ENCODE measurements around the gene KCNG2.
"Not testable (repeated sequence)": the region's sequence is repeated elsewhere in the genome, so short reads cannot be mapped to it uniquely, and the experiment has no call there.

KCNG2 gene

DNA sequence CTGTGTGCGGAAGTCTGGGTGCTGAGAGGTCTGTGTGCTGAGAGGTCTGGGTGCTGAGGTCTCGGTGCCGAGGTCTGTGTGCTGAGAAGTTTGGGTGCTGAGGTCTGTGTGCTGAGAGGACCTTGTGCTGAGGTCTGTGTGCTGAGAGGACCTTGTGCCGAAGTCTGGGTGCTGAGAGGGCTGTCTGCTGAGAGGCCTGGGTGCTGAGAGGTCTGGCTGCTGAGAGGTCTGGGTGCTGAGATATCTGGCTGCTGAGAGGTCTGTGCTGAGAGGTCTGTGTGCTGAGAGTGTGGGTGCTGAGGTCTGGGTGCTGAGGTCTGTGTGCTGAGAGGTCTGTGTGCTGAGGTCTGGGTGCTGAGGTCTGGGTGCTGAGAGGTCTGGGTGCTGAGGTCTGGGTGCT lies 67.2 kb downstream of the KCNG2 start:
- H3K9ac ChIP-seq (ENCODE audit: low read depth, low read length); H3K36me3 ChIP-seq (ENCODE audit: insufficient read depth, low read length); H3K4me1 ChIP-seq (ENCODE audit: insufficient read depth, low read length); H3K9me3 ChIP-seq (ENCODE audit: control insufficient read depth, insufficient read depth, low read length): not testable (repeated sequence)

GRCh38 chr18:79865951-79866350 lies 68.2 kb downstream of the KCNG2 start:
- H3K4me1 ChIP-seq (ENCODE audit: insufficient read depth, low read length); H3K9me3 ChIP-seq (ENCODE audit: control insufficient read depth, insufficient read depth, low read length); H3K9ac ChIP-seq (ENCODE audit: low read depth, low read length); H3K36me3 ChIP-seq (ENCODE audit: insufficient read depth, low read length): not testable (repeated sequence)

DNA sequence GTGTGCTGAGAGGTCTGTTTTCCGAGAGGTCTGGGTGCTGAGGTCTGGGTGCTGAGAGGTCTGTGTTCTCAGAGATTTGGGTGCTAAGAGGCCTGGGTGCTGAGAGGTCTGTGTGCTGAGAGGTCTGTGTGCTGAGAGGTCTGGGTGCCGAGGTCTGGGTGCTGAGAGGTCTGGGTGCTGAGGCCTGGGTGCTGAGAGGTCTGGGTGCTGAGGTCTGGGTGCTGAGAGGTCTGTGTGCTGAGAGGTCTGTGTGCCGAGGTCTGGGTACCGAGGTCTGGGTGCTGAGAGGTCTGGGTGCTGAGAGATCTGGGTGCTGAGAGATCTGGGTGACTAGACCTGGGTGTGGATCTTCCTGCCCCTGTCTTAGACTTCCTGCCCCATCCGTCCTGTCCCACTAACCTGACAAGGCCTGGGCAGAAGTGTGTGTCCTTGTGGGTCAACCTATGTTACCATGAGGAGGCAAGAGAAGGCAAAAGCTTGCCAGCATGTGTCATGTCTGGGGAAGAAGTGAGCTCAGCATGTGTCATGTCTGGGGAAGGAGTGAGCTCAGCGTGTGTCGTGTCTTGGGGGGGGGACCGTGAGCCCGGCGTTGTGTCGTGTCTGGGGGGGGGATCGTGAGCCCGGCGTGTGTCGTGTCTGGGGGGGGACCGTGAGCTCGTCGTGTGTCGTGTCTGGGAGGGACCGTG lies 69.3 kb downstream of the KCNG2 start:
- no peaks in the 10 kb centered on the region for H3K9me3 ChIP-seq (ENCODE audit: control insufficient read depth, insufficient read depth, low read length)
- no peaks in the 10 kb centered on the region for H3K36me3 ChIP-seq (ENCODE audit: insufficient read depth, low read length)
- H3K4me1 ChIP-seq (ENCODE audit: insufficient read depth, low read length) = no peaks in the 10 kb centered on the region
- H3K9ac ChIP-seq (ENCODE audit: low read depth, low read length) = no peak overlapping the region

- H3K9ac ChIP-seq (ENCODE audit: low read depth, low read length) = no peak overlapping the region
- H3K36me3 ChIP-seq (ENCODE audit: insufficient read depth, low read length) = no peaks in the 10 kb centered on the region
- no peaks in the 10 kb centered on the region for H3K9me3 ChIP-seq (ENCODE audit: control insufficient read depth, insufficient read depth, low read length)
- no peaks in the 10 kb centered on the region for H3K4me1 ChIP-seq (ENCODE audit: insufficient read depth, low read length)
These were observed 69.9 kb downstream of the KCNG2 start for GRCh38 chr18:79867666-79868065.

DNA sequence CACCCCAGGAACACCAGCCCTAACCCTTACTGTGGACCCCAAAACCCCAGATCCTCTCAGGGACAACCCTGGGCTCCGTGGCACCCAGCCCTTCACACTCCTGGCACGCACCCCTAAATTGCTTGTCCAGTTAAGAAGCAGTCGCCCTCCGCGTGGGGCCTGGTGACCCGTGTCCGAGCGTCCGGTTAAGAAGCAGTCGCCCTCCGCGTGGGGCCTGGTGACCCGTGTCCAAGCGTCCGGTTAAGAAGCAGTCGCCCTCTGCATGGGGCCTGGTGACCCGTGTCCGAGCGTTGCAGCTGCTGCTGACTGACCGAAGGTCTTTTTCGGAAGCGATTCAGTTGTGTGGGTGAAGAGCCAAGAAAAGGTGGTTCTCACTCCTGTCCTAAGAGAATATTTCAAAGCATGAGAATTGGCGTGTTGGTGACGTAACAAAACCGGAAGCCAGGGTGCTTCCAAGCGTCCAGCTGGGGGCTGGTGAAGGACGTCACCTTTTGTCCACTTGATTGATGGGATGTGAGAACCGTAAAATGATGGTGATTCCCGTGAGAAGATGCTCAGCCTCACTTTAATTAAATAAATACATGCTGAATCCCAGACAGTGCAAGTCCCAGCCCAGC lies 70.5 kb downstream of the KCNG2 start:
- Histone ChIP-seq H3K36me3 (ENCODE audit: insufficient read depth, low read length) (no peaks in the 10 kb centered on the region), H3K4me1 (ENCODE audit: insufficient read depth, low read length) (0 out of 2 replicates have a peak, but pooled peaks cover 2% of the 10 kb centered on the region), H3K9ac (ENCODE audit: low read depth, low read length) (no peak overlapping the region), H3K9me3 (ENCODE audit: control insufficient read depth, insufficient read depth, low read length) (no peaks in the 10 kb centered on the region)

DNA sequence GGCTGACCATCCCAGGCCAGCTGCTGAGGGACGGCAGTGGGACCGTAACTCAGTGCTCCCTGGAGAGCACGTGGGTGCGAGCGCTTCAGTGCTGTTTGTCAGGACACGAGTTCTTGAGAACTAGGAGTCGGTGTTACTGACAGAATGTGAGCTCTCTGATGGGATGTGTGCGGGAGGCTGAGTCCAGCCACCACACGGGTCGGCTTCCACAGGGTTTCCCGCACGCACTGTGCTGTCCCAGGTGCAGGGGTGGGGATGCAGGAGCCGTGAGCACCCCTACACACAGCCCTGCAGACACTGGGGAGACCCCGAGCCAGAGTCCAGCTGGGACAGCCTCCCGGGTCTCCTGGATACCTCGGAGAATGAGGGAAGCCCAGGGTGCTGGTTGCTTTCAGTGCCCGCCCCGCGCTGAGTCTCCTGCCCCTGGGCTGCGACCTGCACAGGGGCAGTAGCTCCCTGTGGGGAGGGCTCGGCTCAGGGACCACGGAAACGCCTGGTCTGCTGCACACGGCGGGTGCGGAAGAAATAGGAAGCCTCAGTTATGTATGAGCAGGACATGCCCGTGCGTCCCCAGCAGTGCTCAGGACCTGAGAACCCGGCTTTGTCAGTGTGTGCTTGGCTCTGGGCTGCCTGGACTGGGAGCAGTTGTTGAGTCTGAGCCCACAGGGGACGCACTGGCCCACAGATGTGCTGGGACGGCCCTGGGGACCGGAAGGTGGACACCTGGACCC lies 71.2 kb downstream of the KCNG2 start:
- H3K9me3 ChIP-seq (ENCODE audit: control insufficient read depth, insufficient read depth, low read length) = no peaks in the 10 kb centered on the region
- H3K36me3 ChIP-seq (ENCODE audit: insufficient read depth, low read length) = no peaks in the 10 kb centered on the region
- 0 out of 2 replicates have a peak, but pooled peaks cover 2% of the 10 kb centered on the region for H3K4me1 ChIP-seq (ENCODE audit: insufficient read depth, low read length)
- no peak overlapping the region for H3K9ac ChIP-seq (ENCODE audit: low read depth, low read length)

DNA sequence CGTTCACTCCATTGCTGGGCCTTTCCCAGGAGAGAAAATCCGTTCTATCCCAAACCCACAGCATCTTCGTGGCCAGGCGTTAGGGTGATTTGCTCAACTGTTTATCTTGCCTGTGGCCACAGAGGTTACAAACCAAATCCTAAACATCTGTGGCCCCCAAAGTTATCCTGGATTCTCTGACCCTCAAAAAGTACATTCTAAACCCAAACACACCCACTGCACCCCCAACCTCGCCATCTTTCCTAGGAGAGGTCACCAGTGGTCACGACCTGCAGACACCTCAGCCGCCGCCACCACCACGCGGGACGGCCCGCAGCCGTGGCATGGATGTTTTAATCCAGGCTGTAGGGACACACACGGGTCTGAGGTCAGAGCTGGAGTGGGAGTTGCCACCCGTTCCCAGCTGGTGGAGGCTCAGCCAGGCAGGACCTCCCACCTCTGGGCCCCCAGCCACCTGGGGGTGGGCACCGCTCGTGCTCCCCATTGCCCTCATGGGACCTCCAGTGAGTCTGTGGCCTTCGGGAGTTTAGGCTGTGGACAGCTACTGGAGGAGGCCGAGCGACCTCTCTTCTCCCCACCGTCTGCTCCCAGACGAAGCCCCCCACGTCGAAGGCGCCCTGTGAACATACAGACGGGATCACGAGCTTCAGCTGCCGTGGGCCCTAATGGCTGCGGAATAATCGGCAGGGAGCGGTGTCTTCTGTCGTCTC lies 72.0 kb downstream of the KCNG2 start:
- Histone ChIP-seq H3K4me1 (ENCODE audit: insufficient read depth, low read length) (0 out of 2 replicates have a peak, but pooled peaks cover 2% of the 10 kb centered on the region), H3K9ac (ENCODE audit: low read depth, low read length) (no peak overlapping the region), H3K9me3 (ENCODE audit: control insufficient read depth, insufficient read depth, low read length) (no peaks in the 10 kb centered on the region), H3K36me3 (ENCODE audit: insufficient read depth, low read length) (no peaks in the 10 kb centered on the region)

GRCh38 chr18:79870301-79871025 lies 72.7 kb downstream of the KCNG2 start:
- Histone ChIP-seq H3K4me1 (ENCODE audit: insufficient read depth, low read length) (0 out of 2 replicates have a peak, but pooled peaks cover 2% of the 10 kb centered on the region), H3K9me3 (ENCODE audit: control insufficient read depth, insufficient read depth, low read length) (no peaks in the 10 kb centered on the region), H3K9ac (ENCODE audit: low read depth, low read length) (no peak overlapping the region), H3K36me3 (ENCODE audit: insufficient read depth, low read length) (no peaks in the 10 kb centered on the region)

GRCh38 chr18:79871026-79871390 lies 73.3 kb downstream of the KCNG2 start:
- 0 out of 2 replicates have a peak, but pooled peaks cover 2% of the 10 kb centered on the region for H3K4me1 ChIP-seq (ENCODE audit: insufficient read depth, low read length)
- H3K9ac ChIP-seq (ENCODE audit: low read depth, low read length) = no peak overlapping the region
- no peaks in the 10 kb centered on the region for H3K9me3 ChIP-seq (ENCODE audit: control insufficient read depth, insufficient read depth, low read length)
- no peaks in the 10 kb centered on the region for H3K36me3 ChIP-seq (ENCODE audit: insufficient read depth, low read length)

DNA sequence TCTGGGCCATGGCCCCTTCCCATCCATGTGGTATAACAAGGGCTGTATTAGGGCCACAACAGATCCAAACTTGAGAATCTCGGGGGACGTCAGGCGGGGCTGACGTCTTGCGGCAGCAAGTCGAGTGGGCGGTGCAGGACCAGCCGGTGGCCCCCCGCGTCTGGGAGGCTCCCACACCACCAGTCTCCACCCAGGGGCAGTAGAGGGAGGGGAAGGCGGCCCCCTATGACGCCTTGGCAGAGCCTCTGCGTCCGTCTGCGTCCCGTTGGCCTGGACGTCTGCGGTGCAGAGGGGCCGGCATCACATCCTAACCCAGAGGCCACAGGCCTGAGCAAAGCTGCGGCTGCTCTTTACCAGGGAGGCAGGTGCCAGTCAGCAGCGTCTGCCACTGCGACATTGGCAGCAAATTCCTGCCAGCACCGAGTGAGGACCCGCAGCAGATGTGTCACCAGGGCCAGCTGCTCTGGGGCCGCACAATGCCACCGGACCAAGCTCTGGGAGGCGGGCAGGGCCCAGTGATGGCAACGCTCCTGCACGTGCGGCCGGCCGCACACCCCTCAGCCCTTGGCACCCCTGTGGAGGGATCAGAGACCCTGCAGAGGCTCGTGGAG lies 73.8 kb downstream of the KCNG2 start:
- H3K9me3 ChIP-seq (ENCODE audit: control insufficient read depth, insufficient read depth, low read length) = no peaks in the 10 kb centered on the region
- 0 out of 2 replicates have a peak, but pooled peaks cover 2% of the 10 kb centered on the region for H3K4me1 ChIP-seq (ENCODE audit: insufficient read depth, low read length)
- no peak overlapping the region for H3K9ac ChIP-seq (ENCODE audit: low read depth, low read length)
- H3K36me3 ChIP-seq (ENCODE audit: insufficient read depth, low read length) = no peaks in the 10 kb centered on the region

- Histone ChIP-seq H3K9me3 (ENCODE audit: control insufficient read depth, insufficient read depth, low read length) (no peaks in the 10 kb centered on the region), H3K36me3 (ENCODE audit: insufficient read depth, low read length) (no peaks in the 10 kb centered on the region), H3K9ac (ENCODE audit: low read depth, low read length) (no peak overlapping the region), H3K4me1 (ENCODE audit: insufficient read depth, low read length) (0 out of 2 replicates have a peak, but pooled peaks cover 2% of the 10 kb centered on the region)
These were observed 75.0 kb downstream of the KCNG2 start for GRCh38 chr18:79872527-79873444.

- Histone ChIP-seq H3K36me3 (ENCODE audit: insufficient read depth, low read length) (no peaks in the 10 kb centered on the region), H3K4me1 (ENCODE audit: insufficient read depth, low read length) (0 out of 2 replicates have a peak, but pooled peaks cover 2% of the 10 kb centered on the region), H3K9me3 (ENCODE audit: control insufficient read depth, insufficient read depth, low read length) (no peaks in the 10 kb centered on the region), H3K9ac (ENCODE audit: low read depth, low read length) (no peak overlapping the region)
These were observed 75.8 kb downstream of the KCNG2 start for GRCh38 chr18:79873449-79874110.

Measured in ES-I3 (cell line).